ENCODE measurements around the gene EFCAB10. TPM values are rescaled to one million over a fixed set of nuclear protein-coding genes. Genes with fewer than 3 reads are reported as not detected.

EFCAB10 gene
- total and polyA plus RNA-seq, 2 of the 13 experiments (the other 11 are each of a cell fraction or from before 2014, with no cell fraction given), result 0.40 TPM; not detected in 1

DNA sequence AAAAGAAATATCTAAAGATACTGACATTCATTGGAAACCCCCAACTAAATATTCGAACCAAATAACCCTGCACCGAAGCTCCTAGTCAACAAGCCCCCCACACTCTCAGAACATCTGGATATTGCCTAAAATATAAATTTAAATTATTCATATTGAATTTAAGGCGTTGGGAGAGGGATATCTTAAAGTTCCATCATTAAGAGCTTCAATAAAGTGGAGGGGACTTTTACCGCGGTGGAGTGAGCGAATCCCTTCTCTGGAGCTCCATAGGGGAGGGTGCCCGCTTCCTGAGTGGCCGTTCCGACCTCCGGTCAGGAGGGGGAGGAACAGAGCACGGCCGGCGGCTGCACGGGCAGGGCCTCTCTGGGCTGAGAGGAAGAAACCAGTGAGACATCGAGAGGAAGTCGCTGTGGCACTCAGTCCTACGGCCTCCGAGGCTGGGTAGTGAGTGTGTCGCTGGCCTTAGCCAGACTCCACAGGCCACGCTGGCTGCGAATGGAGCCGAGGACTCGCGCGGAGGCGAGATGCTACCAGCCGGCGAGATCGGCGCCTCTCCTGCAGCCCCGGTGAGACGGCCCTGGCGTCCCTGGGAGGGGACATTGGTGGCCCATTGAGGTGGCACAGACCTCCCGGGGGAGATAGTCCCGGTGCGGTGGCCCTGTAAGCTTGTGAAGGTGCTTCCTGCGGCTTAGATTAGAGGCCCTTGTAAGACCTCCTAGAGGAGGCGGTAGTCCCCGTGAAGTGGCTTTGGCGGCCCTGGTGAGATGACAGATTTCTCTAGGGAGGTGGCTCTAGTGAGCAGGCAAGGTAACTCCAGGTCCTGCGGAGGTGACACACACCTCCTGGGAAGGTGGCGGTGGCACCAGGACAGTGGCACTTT is 49.3 kb downstream of the EFCAB10 start, which contains the start of gene RINT1 (continued):
- TF ChIP-seq, protein P1, sequence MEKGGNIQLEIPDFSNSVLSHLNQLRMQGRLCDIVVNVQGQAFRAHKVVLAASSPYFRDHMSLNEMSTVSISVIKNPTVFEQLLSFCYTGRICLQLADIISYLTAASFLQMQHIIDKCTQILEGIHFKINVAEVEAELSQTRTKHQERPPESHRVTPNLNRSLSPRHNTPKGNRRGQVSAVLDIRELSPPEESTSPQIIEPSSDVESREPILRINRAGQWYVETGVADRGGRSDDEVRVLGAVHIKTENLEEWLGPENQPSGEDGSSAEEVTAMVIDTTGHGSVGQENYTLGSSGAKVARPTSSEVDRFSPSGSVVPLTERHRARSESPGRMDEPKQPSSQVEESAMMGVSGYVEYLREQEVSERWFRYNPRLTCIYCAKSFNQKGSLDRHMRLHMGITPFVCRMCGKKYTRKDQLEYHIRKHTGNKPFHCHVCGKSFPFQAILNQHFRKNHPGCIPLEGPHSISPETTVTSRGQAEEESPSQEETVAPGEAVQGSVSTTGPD (CRISPR knock-in tag; IDR thresholded peaks at IDR 0.05), result no peak
- TF ChIP-seq ZNF629 (CRISPR knock-in tag; conservative IDR thresholded peaks at IDR 0.05), result 0 out of 2 replicates have a peak, but pooled peaks have one; percentile 10
- TF ChIP-seq KAT7 (CRISPR knock-in tag; IDR thresholded peaks at IDR 0.05; ENCODE audit: borderline replicate concordance), result peak; percentile 93
- peak; percentile 90 for TF ChIP-seq NFKBIZ (CRISPR knock-in tag; IDR thresholded peaks at IDR 0.05)
- TF ChIP-seq ZNF496 (CRISPR knock-in tag; IDR thresholded peaks at IDR 0.05; ENCODE audit: insufficient replicate concordance), result no peak
- TF ChIP-seq GATA4 (IDR thresholded peaks at IDR 0.05; ENCODE audit: borderline replicate concordance, low read depth), result 0 out of 2 replicates have a peak, but pooled peaks have one; percentile 35
- TF ChIP-seq BHLHE40 (IDR thresholded peaks at IDR 0.05; ENCODE audit: low read length), result peak; percentile 72
- TF ChIP-seq GPN1 (CRISPR knock-in tag; IDR thresholded peaks at IDR 0.05; ENCODE audit: borderline replicate concordance), result no peak; the same call in 1 of the 2 replicates
- TF ChIP-seq, protein P2, sequence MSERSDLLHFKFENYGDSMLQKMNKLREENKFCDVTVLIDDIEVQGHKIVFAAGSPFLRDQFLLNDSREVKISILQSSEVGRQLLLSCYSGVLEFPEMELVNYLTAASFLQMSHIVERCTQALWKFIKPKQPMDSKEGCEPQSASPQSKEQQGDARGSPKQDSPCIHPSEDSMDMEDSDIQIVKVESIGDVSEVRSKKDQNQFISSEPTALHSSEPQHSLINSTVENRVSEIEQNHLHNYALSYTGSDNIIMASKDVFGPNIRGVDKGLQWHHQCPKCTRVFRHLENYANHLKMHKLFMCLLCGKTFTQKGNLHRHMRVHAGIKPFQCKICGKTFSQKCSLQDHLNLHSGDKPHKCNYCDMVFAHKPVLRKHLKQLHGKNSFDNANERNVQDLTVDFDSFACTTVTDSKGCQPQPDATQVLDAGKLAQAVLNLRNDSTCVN (CRISPR knock-in tag; IDR thresholded peaks at IDR 0.05; ENCODE audit: borderline replicate concordance), result peak; percentile 43; the same call in 1 of the 2 replicates
- TF ChIP-seq NFRKB (IDR thresholded peaks at IDR 0.05), result no peak
- no peak for TF ChIP-seq TBP (CRISPR knock-in tag; IDR thresholded peaks at IDR 0.05)
- TF ChIP-seq ZNF251 (CRISPR knock-in tag; IDR thresholded peaks at IDR 0.05), result no peak
- peak; percentile 83 for TF ChIP-seq RXRA (CRISPR knock-in tag; IDR thresholded peaks at IDR 0.05)
- TF ChIP-seq KDM5B (CRISPR knock-in tag; IDR thresholded peaks at IDR 0.05; ENCODE audit: borderline replicate concordance), result peak; percentile 93
- TF ChIP-seq ZNF12 (CRISPR knock-in tag; IDR thresholded peaks at IDR 0.05), result peak; percentile 29; the same call in 1 of the 2 replicates
- TF ChIP-seq, protein P3, sequence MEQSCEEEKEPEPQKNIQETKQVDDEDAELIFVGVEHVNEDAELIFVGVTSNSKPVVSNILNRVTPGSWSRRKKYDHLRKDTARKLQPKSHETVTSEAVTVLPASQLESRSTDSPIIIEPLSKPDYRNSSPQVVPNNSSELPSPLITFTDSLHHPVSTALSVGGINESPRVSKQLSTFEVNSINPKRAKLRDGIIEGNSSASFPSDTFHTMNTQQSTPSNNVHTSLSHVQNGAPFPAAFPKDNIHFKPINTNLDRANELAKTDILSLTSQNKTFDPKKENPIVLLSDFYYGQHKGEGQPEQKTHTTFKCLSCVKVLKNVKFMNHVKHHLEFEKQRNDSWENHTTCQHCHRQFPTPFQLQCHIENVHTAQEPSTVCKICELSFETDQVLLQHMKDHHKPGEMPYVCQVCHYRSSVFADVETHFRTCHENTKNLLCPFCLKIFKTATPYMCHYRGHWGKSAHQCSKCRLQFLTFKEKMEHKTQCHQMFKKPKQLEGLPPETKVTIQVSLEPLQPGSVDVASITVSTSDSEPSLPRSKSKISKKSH (CRISPR knock-in tag; IDR thresholded peaks at IDR 0.05; ENCODE audit: borderline replicate concordance), result peak; percentile 85
- no peak for TF ChIP-seq EZH2 (conservative IDR thresholded peaks at IDR 0.05; ENCODE audit: low read depth, low read length)
- TF ChIP-seq ZKSCAN8 (CRISPR knock-in tag; IDR thresholded peaks at IDR 0.05; ENCODE audit: borderline replicate concordance), result no peak; the same call in 1 of the 2 replicates
- no peak for TF ChIP-seq ZNF7 (CRISPR knock-in tag; IDR thresholded peaks at IDR 0.05)
- peak; percentile 60 for TF ChIP-seq NR2C2 (CRISPR knock-in tag; IDR thresholded peaks at IDR 0.05; ENCODE audit: borderline replicate concordance)
- TF ChIP-seq GMEB2 (CRISPR knock-in tag; IDR thresholded peaks at IDR 0.05; ENCODE audit: low read depth), result peak; percentile 41; the same call in 1 of the 2 replicates
- 0 out of 2 replicates have a peak, but pooled peaks have one; percentile 50 for TF ChIP-seq ZNF589 (CRISPR knock-in tag; conservative IDR thresholded peaks at IDR 0.05)
